22Rv1 (cell line): ENCODE data around the gene ABCF2.

Experiments used
- ZFX ChIP-seq: fragments of 450-650 bp; IDR thresholded peaks from 2 replicates; pipeline ENCODE4 v1.6.1; 2017; ENCODE audit warnings: antibody characterized with exemption, borderline replicate concordance
- TF ChIP-seq, protein P1 (sequence below): fragments of 450-650 bp; IDR thresholded peaks from 2 replicates; pipeline ENCODE4 v1.5.1; 2017; ENCODE audit warnings: mild to moderate bottlenecking

- TF ChIP-seq, protein P1, sequence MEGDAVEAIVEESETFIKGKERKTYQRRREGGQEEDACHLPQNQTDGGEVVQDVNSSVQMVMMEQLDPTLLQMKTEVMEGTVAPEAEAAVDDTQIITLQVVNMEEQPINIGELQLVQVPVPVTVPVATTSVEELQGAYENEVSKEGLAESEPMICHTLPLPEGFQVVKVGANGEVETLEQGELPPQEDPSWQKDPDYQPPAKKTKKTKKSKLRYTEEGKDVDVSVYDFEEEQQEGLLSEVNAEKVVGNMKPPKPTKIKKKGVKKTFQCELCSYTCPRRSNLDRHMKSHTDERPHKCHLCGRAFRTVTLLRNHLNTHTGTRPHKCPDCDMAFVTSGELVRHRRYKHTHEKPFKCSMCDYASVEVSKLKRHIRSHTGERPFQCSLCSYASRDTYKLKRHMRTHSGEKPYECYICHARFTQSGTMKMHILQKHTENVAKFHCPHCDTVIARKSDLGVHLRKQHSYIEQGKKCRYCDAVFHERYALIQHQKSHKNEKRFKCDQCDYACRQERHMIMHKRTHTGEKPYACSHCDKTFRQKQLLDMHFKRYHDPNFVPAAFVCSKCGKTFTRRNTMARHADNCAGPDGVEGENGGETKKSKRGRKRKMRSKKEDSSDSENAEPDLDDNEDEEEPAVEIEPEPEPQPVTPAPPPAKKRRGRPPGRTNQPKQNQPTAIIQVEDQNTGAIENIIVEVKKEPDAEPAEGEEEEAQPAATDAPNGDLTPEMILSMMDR, result no peak
- no peak for TF ChIP-seq ZFX
Observed at GRCh38 chr7:151238924-151239836, 12.2 kb upstream of the ABCF2 start.
